DMS 273 (cell line): ENCODE results near the gene RASL10A.
A peak's percentile ranks its signal among the peaks of the same experiment; 100 is the strongest.

Experiments
- DNase-seq: peaks from one replicate; lab custom pipeline; 2025; ENCODE audit not compliant: unreplicated experiment; lab: John Stamatoyannopoulos, UW

RASL10A gene

DNA sequence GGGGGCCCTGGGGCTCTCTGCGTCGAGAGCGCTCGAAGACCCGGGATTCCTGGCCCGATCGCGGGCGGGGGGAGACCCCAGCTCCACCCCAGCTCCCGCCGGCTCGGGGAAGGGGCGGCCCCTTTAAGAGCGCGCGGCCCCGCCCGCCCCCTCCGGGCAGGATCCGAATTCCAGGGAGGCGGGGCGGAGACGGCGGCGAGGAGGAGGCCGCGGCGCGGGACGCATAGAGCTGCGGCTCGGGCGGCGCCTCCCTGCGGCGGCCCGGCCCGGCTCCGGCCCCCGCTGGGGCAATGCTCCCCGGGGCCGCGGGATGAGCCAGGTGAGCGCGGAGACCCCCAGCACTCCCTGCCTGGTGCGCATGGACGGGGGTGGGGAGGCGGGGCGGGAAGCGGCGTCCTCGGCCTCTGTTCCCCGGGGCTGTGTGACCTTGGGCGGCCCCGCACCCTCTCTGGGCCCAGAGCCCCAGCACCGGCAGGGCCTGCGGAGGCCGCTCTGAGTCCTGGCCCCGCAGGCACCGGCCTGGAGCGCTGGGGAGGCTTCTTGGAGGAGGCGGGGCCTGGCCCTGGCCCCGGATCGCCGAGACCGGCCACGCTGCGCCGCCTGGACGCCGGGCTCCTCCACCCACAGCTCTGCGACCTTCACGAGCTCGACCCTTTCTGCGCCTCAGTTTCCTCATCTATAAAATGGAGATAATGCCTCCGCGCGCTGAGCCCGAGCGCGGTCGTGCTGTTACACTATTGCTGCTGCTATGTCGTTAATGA is 8.5 kb downstream of the RASL10A start:
- peak; percentile 90 for DNase-seq

DNA sequence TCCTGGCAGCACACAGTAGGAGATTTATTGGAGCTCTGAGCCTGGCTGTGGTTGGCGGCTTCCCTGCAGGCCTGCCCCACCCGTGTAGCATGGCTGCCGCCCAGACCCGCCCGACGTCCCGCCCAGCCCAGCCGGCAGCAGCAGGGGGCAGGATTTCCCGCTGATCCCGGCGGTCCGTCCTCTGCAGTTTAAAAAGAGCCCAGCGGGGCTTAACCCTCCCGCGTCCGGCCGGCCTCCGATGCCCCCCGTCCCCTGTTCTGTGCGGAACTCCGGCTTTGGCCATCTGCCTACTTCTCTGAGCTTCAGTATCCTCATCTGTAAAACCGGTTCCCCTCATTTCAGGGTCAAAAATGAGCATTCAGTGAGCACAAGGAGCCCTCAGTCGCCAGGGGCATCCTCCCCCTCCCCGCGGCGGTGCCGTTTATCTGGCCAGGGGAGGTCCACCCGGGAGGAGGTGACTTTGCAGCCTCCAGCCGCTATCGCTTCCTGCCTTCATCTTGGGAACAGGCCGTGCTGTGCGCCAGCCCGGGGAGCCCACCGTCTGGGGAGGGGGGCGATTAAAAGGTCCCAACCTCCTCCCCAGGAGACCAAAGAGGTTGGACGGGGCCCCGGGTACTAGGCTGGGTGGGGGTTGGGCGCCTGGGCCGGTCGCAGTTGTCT is 9.2 kb downstream of the RASL10A start, which contains the start of gene GAS2L1:
GAS2L1 (plus strand) TSS at position 476 of the 660 bp plus-strand sequence. CDS start 1,456 bp downstream, outside the sequence.
- peak; percentile 83 for DNase-seq

DNA sequence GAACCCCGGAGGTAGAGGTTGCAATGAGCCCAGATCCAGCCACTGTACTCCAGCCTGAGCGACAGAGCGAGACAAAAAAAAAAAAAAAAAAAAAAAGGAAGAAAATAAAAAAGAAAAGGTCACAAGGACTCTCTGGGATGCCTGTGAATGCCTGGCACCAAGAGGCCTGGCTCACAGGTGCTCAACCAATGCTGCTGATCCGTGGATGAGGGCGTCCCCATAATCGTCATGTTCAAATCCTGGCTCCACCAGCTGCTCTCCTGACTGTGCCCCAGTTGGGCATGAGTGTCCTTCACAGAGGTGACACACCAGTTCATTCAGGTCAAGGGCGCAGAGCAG is 9.7 kb downstream of the RASL10A start:
- DNase-seq = no peak

DNA sequence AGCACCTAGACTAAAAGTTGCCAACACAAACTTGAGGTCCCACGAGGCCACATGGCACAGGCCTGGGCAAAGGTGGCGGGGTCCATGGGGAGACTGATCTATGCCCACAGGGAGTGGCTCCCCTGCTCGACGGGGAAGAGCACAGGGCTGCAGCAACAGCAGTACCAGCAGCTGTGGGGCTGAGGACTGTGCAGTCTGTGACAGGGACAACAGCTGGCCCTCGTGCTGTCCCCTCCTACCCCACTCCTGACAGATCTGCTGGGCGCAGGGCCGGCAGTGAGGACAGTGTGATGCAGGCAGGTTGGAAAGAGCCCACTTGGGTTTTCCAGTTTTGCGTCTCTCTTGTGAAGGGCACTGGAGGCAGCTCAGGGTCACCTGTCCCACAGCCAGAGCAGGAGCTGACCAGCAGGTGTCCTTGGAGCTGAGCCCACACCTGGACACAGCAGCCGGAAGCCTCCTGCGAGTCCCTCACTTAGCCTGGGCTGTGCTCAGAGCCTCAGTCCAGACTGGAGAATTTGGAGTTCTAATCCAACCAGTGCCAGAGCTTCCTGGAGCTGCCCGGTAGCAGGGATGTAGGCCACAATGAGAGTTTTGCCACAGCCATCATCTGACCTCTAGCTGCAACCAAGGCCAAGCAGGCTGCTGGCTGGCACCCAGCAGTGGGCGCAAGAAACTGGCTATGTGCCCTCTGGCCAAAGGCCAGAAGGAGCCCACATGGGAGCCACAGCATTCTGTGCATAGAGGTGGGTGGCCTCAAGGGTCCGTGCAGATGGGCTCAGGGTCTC is 12.6 kb downstream of the RASL10A start:
- DNase-seq = peak; percentile 55

DNA sequence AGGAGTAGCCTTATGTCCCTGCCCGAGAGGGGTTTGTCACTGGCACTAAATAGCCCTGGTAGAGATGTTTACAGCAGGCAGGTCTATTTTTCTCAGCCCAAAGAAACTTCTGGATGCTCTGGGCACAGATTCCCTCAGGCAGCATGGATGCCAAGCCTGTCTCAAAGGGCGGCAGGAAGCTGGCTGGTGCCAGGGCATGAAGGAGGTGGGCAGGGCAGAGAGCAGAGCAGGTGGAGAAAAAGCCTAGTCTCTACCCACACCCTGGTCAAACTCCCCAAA is 13.2 kb downstream of the RASL10A start:
- no peak for DNase-seq

DNA sequence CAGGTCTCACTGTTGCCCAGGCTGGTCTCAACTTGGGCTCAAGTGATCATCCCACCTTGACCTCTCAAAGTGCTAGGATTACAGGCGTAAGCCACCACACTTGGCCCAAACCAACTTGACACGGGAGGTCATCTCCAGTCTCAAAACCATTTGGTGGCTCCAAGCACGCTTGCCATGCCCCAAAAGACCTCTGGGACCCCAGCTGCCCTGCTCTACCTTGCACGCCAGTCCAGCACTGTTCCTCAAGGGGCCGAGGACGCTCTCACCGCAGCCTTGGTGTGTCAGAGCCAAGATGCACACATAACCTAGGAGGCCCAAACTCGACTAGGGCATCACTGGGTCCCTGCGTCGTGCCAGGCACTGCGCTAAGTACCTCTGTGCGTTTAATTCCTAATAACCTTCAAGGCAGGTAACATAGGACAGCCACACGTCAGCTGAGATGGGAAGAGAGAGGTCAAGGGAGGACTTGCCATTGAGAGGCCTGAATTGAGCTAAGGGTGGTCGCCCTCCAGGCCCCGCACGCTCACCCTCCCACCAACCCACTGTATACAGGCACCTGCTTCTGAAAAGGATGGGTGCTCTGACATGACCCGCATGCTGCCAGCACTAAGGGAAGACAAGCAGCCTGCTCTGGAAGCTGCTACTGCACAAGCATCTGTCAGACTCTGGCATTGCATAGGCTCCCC is 13.6 kb downstream of the RASL10A start:
- DNase-seq = peak; percentile 75

DNA sequence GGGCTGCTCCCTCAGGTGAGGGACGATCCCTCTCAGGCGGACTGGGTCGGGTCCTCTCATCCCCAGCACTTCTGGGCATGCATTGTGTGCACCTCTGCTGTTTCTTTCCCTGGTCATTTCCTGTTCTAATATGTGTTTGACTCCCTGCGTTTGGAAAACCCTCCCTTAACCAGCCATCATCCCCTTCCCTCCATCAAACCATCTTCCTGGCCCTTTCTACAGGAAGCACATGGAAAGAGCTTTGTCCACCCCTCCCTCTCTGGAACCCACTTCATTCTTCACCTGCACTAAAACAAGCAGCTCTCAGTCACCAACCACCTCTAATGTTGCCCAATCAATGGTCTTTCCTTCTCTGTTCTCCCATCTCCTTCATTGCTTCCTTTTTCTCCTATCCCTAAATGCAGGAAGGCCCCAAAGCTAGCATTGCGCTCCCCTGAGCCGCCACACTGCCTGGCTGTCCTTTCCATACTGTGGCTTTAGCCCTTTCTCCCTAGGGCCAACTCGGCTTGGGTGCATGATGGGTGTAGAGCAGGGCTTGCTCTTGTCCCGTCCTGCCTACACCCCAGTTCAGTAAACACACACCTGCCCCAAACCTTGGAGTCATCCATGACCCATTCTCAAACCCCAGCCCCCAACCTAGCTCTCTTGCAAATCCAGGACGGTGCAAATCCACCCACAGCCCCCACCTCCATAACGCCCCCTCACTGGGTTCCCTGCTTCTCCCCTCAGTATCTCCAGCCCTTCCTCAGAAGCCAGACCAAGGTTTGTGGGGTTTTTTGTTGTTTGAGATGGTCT is 14.5 kb downstream of the RASL10A start:
- DNase-seq = peak; percentile 43

DNA sequence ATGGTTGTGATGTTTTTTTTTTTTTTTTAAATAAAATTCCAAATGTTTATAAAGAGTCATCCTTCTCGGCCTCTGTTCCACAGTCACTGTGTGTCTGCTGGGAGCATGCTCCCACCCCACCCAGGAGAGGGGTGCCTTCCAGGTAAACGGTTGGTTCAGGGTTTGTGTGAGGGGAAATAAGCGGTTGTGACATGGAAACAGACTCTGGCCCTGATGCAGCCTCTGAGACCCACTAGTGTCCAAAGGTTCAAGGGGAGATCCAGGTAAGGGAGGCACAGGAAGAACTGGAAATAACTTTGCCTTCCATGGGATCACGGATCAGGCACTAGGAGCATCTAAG is 15.1 kb downstream of the RASL10A start:
- no peak for DNase-seq

DNA sequence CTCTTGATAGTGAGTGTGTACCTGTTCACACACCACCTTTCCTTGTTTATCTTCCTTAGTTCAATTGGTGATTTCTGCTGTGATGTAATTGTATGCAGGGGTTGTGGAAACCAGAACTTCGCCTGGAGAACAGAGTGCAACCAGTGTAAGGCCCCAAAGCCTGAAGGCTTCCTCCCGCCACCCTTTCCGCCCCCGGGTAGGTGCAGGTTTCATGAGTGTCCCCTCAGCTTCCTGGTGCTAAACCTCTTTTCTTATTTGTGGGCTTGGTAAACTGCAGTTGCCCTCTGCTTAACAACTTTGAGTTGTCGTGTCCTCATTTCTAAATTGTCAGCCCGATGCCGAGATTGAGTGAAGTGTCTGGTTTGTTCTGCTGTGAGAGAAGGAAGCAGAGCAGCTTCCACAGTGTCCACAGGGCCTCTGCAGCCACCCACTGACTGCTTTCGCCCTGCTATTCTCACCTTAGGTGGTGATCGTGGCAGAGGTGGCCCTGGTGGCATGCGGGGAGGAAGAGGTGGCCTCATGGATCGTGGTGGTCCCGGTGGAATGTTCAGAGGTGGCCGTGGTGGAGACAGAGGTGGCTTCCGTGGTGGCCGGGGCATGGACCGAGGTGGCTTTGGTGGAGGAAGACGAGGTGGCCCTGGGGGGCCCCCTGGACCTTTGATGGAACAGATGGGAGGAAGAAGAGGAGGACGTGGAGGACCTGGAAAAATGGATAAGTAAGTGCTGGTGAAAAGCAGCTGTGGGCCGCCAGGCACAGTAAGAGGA is 16.2 kb downstream of the RASL10A start:
- no peak for DNase-seq

DNA sequence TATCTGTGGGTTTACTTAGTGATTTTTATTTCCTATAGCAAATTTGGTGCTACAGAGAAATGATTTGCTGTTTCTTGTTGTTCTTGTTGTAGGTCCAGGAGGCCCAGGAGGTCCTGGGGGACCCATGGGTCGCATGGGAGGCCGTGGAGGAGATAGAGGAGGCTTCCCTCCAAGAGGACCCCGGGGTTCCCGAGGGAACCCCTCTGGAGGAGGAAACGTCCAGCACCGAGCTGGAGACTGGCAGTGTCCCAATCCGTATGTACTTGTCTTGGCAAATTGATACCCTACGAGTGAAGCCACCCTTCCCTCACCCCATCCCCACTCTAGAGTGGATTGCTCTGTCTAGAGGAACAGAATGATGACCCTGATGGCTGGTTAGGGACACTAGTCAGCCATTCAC is 16.9 kb downstream of the RASL10A start:
- DNase-seq = no peak

DNA sequence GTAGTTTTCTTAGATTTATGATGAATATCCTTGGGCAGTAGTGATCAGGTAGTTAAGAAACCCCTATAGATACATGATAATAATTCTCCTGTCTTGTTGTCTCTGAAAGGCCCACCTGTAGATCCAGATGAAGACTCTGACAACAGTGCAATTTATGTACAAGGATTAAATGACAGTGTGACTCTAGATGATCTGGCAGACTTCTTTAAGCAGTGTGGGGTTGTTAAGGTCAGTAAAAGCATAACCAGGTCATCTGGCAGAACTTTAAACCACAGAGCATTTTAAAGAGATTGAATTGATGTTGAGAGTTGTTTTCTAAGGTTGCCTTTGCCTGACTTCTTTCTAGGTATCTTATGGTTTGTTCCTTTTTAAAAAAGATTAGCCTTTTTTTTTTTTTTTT is 23.1 kb downstream of the RASL10A start:
- DNase-seq = no peak

DNA sequence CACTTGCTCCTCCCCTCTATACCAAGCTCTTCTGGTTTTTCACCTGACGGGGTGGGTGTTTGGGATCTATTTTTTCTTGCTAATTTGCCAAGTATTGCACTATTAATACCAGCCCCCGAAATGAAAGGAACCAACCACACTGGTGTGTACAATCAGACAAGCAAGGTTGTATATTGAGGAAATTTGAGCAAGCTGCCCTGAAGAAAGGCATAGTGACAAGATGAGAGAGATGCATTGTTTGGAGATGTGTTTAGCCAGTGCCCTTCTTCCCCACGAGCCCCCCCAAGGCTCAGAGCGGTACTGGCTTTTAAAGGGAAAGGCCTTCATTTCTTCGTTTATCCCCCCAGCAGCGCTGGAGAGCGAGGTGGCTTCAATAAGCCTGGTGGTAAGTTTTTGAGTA is 24.3 kb downstream of the RASL10A start:
- peak; percentile 6 for DNase-seq

DNA sequence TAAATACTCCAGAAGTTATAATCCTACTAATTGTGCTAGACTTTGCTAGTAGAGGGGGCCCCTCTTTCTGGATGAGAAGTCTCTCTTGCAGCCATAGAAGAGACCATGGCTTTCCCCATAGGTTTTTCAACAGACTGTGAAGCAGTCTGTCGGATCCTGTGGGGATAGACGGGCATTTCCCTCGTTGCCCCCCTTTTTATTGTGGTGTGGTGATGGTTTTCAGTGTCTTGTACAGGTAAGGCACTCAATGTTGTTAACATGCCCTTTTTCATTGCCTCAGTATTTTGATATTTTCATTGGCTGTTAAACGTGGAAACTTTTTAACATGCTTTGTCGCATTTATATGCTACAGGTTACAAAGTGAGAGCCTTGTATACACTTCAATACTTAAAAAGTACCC is 25.4 kb downstream of the RASL10A start:
- DNase-seq = no peak

DNA sequence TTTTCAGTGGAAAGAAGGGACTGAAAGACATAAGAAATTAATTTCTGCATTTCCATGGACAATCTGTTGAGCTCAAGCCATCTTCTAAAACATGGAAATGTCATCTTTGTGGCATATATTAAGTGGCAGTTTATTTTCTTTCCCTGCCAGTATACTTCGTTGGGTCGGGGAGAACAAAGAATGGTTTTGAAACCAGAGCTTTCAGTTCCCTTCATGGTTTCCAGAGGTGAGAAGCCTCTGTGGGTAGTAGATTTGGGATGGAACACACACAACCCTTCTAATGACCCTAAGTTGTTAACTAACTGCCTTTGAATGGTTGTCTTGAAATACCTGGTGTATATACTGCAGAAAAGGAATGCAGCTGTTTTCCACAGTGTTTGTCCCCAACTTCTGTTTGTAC is 26.7 kb downstream of the RASL10A start:
- no peak for DNase-seq

DNA sequence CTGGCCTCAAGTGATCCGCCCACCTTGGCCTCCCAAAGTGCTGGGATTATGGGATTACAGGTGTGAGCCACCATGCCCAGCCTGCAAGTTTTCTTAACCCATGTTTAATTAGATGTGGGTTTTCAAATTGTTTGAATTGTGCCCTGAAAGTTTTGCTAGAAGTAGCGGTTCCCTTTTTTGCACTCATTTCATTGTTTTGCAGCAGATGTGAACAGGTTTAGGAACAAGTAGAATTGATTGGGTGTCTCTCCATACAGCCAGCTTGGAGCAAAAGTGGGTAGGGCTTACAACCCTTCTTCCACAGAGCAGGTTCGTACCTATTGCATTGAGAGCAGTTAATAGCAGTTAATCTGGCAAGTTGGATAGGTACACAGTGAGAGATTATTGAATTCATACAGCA is 31.3 kb downstream of the RASL10A start:
- no peak for DNase-seq

DNA sequence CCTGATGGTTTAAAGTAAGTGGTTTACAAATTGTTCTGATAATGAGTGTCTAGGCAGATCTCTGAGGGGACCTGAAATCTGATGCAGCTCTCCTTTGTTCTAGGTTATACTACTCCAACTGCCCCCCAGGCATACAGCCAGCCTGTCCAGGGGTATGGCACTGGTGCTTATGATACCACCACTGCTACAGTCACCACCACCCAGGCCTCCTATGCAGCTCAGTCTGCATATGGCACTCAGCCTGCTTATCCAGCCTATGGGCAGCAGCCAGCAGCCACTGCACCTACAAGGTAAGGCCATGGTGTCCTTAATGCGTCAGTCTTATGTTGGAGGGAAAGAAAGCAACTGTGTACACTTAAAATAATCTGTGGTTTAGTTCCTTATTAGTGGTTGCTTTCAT is 37.6 kb downstream of the RASL10A start:
- DNase-seq = no peak

DNA sequence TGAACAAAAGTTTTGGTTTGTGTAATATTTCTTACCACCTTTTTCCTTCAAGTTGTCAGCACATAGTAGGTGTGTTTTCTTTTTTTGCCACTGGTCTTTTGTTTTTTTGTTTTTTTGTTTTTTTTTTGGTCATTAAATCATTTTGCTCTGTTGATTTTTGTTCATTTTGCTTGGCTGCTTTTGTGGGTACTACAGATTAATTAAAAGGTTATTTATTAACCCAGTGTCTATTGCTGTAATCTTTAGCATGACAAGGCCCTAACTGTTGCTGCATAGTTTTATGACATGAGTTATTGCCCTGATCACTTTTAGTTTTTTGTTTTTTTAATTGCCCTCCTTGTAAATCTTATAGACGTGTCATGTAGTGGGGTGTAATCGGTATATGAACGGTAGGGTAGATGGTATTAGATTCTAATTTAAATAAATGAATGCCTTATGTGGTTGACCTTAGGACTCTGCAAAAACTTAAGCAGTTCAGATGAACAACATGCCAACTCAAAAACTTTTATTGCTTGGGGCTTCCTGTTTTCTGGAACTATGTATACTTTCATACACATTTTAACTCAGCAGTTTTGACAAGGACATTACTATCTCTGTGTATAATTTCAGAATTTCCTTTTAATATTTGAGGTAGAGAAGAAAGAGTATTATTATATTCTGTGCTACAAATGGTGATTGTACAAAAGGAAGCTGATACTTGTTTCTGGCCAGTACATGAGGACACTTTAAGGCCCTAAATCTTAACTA is 39.5 kb downstream of the RASL10A start:
- DNase-seq = no peak

DNA sequence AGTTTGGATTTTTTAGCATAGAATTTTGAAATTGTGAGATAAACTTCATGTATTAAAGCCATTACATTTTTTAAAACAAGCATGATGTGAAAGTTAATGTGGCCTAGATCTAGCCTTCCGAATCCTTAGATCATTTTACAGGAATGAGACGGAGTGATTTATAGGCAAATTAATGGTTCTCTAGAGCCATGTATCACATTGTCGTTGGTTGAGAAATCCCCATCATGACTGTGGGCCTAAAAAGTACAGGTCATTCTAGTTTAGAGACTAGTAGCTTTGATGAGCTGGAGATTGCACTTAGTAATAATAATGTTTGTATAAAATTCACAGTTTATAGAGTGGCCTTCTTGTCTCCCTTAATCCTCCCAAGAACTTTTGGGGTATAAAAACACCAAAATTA is 40.3 kb downstream of the RASL10A start:
- DNase-seq = no peak

DNA sequence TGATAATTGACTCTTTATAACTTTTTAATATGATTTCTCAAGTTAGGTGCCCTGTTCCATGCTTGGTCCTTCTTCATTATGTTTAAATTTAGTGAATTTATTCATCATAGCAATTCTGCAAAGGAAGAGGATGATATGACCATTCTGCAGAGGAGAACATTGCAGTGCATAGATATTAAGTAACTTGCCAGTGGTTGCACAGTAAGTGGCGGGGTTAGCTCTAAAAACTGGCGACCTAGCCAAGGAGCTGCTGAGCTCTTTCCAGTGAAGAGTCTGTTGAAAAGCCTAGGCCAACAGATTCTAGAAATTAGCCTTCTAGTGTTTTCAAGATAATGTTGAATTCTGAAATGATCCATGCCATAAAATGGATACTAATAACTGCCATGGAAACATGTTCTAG is 42.9 kb downstream of the RASL10A start:
- no peak for DNase-seq
